Right lobe of liver (tissue), 6 donors: ENCODE measurements around the gene PCAT7. TPM values are rescaled to one million over a fixed set of nuclear protein-coding genes. Genes with fewer than 3 reads are reported as not detected.

Experiments used
- ATAC-seq, 4 donors: fragments of 200-7000 bp; cut with Tn5 transposase; one replicate each; pipeline ENCODE4 v1.9.1; 2020; ENCODE audit warnings: mild to moderate bottlenecking in 4 of 4, moderate library complexity in 4 of 4
- DNase-seq, 3 donors: peaks; one replicate each; pipeline ENCODE4 v3.0.0-alpha.2; 2020
- H3K27ac ChIP-seq, 3 donors: fragments of 200-600 bp; one replicate each; pipeline ENCODE4 v1.8.0; 2022
- H3K27me3 ChIP-seq, 2 donors: fragments of 200-600 bp; one replicate each; pipeline ENCODE4 v1.8.0; 2022
- H3K36me3 ChIP-seq, 4 donors: fragments of 200-600 bp; sonication (generic) in 1 of 4; one replicate each; pipeline versions ENCODE4 v1.5.1 to v1.8.0; 2017 to 2022; ENCODE audit warnings: control low read depth in 1 of 4
- H3K4me1 ChIP-seq, 4 donors: fragments of 200-600 bp; sonication (generic) in 1 of 4; one replicate each; pipeline versions ENCODE4 v1.5.1 to v1.8.0; 2017 to 2022; ENCODE audit warnings: control low read depth in 1 of 4
- H3K4me3 ChIP-seq, 3 donors: fragments of 200-600 bp; one replicate each; pipeline ENCODE4 v1.8.0; 2022
- H3K9me3 ChIP-seq, 4 donors: fragments of 200-600 bp; sonication (generic) in 1 of 4; one replicate each; pipeline versions ENCODE4 v1.5.1 to v1.8.0; 2017 to 2022; ENCODE audit warnings: control low read depth in 1 of 4
- CTCF ChIP-seq, 4 donors: fragments of 200-600 bp in 3 of 4; fragments of 450-650 bp in 1 of 4; IDR thresholded peaks; one replicate each; pipeline versions ENCODE4 v1.5.1 to v1.8.0; 2016 to 2022; ENCODE audit warnings: antibody characterized with exemption in 4 of 4, mild to moderate bottlenecking in 2 of 4
- POLR2A ChIP-seq: fragments of 450-650 bp; IDR thresholded peaks from one replicate; pipeline ENCODE4 v1.6.1; 2017; ENCODE audit warnings: antibody characterized with exemption, mild to moderate bottlenecking
- WGBS: methylation state at CpG from one replicate; pipeline ENCODE4 v1.1.6; 2018; ENCODE audit warnings: low coverage, low lambda C conversion rate; ENCODE audit not compliant: insufficient coverage; ENCODE audit errors: missing lambda C conversion rate; 5-methylcytosine and 5-hydroxymethylcytosine counted together
- intact Hi-C, 2 donors: fragments of 100-400 bp; cut with DNase I; formaldehyde crosslinking; loops; one replicate each; pipeline versions ENCODE4 v1.11.2 to v1.14.1; 2022
- total RNA-seq, 6 experiments: library from RNA; depleted of rRNA in 2 of 6; stranded (reverse); fragments of >200 nt in 2 of 6; fragmentation: NEBNext Ultra II Directional in 3 of 6; extraction: Animal tissue kit (Norgen Biotek cat#: 25700) in 3 of 6; gene quantifications; one replicate each; pipeline versions ENCODE4 v1.1.0 to v1.2.4, GENCODE V29; 2016 to 2023
- donor health status: DM: no; HTN: yes; CAD: no.
- donor health status: DM: no; HTN: no; CAD: no.
- donor health status: DM: no; HTN: no; CAD: no.
- donor health status: DM: no; HTN: yes; CAD: no.
- donor health status: DM: no; HTN: yes; CAD: no.

PCAT7 gene
- total RNA-seq, 6 experiments from 2014 or later: 0.37 to 3.1 (median 0.96) TPM

GRCh38 chr9:94526951-94527350 is 27.9 kb upstream of the PCAT7 start:
- Histone ChIP-seq H3K4me1 (no peaks in the 10 kb centered on the region), H3K36me3 (no peaks in the 10 kb centered on the region), H3K4me3 (no peak overlapping the region), H3K27ac (no peak overlapping the region), H3K9me3 (no peaks in the 10 kb centered on the region), H3K27me3 (no peaks in the 10 kb centered on the region)
- WGBS: 40% methylated on average over 1 of the region's 1 CpG
- DNase-seq (no peak), ATAC-seq (no peak)
- intact Hi-C loops: no loop called here
- TF ChIP-seq CTCF (IDR thresholded peaks at IDR 0.05) (no peak), POLR2A (no peak)

GRCh38 chr9:94528886-94529285 is 26.0 kb upstream of the PCAT7 start:
- ATAC-seq (no peak), DNase-seq (no peak)
- 77% methylated on average over 4 of the region's 4 CpGs for WGBS
- no peak overlapping the region for H3K4me3 ChIP-seq
- intact Hi-C loops: no loop called here
- no peaks in the 10 kb centered on the region for H3K27me3 ChIP-seq
- no peaks in the 10 kb centered on the region for H3K36me3 ChIP-seq
- H3K9me3 ChIP-seq: no peaks in the 10 kb centered on the region
- TF ChIP-seq CTCF (IDR thresholded peaks at IDR 0.05): no peak
- TF ChIP-seq POLR2A: no peak
- H3K4me1 ChIP-seq: peaks cover 0 to 14% (median 6%) of the 10 kb centered on the region in 4 donors
- no peak overlapping the region for H3K27ac ChIP-seq

GRCh38 chr9:94533155-94533554 is 21.7 kb upstream of the PCAT7 start:
- 38% methylated on average over 1 of the region's 1 CpG for WGBS
- Histone ChIP-seq H3K4me1 (peaks cover 0 to 14% (median 6%) of the 10 kb centered on the region in 4 donors), H3K9me3 (no peaks in the 10 kb centered on the region), H3K27ac (no peak overlapping the region), H3K4me3 (no peak overlapping the region), H3K36me3 (no peaks in the 10 kb centered on the region), H3K27me3 (no peaks in the 10 kb centered on the region)
- TF ChIP-seq POLR2A: no peak
- no peak for TF ChIP-seq CTCF (IDR thresholded peaks at IDR 0.05)
- no peak for DNase-seq
- peak; percentile 90 to 98 (median 95) for ATAC-seq
- intact Hi-C loops: no loop called here

- Histone ChIP-seq H3K4me3 (no peak overlapping the region), H3K4me1 (peaks cover 0 to 14% (median 6%) of the 10 kb centered on the region in 4 donors), H3K36me3 (no peaks in the 10 kb centered on the region), H3K27ac (no peak overlapping the region), H3K27me3 (no peaks in the 10 kb centered on the region), H3K9me3 (no peaks in the 10 kb centered on the region)
- WGBS: 74% methylated on average over 9 of the region's 10 CpGs
- DNase-seq: no peak
- TF ChIP-seq POLR2A: no peak
- no peak for TF ChIP-seq CTCF (IDR thresholded peaks at IDR 0.05)
- ATAC-seq: peak in 2 of 4 donors; percentile 26 to 41
- intact Hi-C loops: no loop called here
Observed at GRCh38 chr9:94533601-94534000, 21.3 kb upstream of the PCAT7 start.

GRCh38 chr9:94534901-94535300 is 20.0 kb upstream of the PCAT7 start:
- no peak for ATAC-seq
- no peaks in the 10 kb centered on the region for H3K36me3 ChIP-seq
- peaks cover 0 to 14% (median 6%) of the 10 kb centered on the region in 4 donors for H3K4me1 ChIP-seq
- DNase-seq: no peak
- no peak for TF ChIP-seq CTCF (IDR thresholded peaks at IDR 0.05)
- TF ChIP-seq POLR2A: no peak
- H3K9me3 ChIP-seq: no peaks in the 10 kb centered on the region
- no peak overlapping the region for H3K27ac ChIP-seq
- no peak overlapping the region for H3K4me3 ChIP-seq
- WGBS: 56% methylated on average over 2 of the region's 4 CpGs
- no peaks in the 10 kb centered on the region for H3K27me3 ChIP-seq
- intact Hi-C loops: no loop called here
